ENCODE results near the gene PARD3B. TPM values are rescaled to one million over a fixed set of nuclear protein-coding genes. Genes with fewer than 3 reads are reported as not detected.

The PARD3B gene
- total and polyA plus RNA-seq, 3 donors from 2014 or later, result 14.6 to 36.8 (median 29.6) TPM

DNA sequence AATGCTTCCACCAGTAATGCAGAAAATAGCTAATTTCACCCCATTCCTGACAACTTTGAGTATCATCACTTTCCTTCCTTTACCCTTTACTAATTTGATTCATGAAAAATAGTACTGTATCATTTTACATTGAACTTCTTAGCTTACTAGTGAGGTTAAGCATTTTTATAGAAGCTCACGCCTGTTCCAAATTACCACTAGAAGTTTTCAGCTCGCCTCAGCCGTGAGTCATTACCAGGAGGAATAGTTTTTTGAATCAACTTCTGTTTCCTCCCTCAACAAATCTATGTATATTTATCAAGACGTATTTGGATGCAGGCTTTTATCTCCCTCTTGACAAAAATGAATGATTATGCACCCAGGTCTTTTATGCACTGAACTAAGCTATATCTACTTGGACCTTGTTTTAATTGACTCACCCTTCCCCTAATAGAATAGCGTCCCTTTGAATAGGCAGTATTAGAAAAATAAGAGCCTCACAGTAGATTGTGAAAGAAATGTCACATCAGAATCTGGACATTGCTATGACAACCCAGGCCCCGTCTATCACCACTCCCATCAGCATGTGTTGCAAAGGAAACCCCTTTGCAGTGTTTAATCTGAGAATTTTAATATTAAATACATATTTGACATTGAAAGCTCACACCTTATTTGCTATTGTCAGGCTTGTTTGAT is 929.6 kb downstream of the PARD3B start:
- Histone ChIP-seq H3K36me3 (ENCODE audit: low read depth, missing control alignments) (no peaks in the 10 kb centered on the region), H3K4me3 (no peak overlapping the region), H3K27ac (no peak overlapping the region), H3K9me3 (no peaks in the 10 kb centered on the region), H3K27me3 (no peaks in the 10 kb centered on the region), H3K4me1 (no peaks in the 10 kb centered on the region)
- intact Hi-C loops (cut with DNase I; ENCODE audit: low total_unique reads), result no loop called here
- TF ChIP-seq, protein P1, sequence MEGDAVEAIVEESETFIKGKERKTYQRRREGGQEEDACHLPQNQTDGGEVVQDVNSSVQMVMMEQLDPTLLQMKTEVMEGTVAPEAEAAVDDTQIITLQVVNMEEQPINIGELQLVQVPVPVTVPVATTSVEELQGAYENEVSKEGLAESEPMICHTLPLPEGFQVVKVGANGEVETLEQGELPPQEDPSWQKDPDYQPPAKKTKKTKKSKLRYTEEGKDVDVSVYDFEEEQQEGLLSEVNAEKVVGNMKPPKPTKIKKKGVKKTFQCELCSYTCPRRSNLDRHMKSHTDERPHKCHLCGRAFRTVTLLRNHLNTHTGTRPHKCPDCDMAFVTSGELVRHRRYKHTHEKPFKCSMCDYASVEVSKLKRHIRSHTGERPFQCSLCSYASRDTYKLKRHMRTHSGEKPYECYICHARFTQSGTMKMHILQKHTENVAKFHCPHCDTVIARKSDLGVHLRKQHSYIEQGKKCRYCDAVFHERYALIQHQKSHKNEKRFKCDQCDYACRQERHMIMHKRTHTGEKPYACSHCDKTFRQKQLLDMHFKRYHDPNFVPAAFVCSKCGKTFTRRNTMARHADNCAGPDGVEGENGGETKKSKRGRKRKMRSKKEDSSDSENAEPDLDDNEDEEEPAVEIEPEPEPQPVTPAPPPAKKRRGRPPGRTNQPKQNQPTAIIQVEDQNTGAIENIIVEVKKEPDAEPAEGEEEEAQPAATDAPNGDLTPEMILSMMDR (IDR thresholded peaks at IDR 0.05), result no peak
- TF ChIP-seq POLR2A (IDR thresholded peaks at IDR 0.05), result no peak
- WGBS, 2 donors, result 86 to 90% methylated on average over 6 of the region's 6 CpGs
- no peak for DNase-seq

DNA sequence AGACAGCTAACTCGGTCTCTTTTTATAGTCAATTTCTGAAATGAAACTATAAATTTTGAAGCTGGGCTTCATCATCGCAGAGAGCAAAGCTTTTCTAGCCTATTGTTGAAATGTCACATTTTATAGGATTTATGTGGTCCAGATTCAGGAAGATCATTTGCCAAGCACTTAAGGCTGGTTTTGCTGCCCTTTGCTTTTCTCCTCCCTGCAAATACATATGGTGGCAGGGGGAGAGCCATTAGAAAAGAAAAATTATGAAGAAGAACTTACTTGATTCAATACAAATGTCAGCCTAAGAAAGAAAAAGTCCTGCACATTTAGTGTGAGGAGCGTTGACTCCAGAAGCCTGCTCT is 930.1 kb downstream of the PARD3B start:
- intact Hi-C loops (cut with DNase I; ENCODE audit: low total_unique reads), result no loop called here
- 90 to 94% methylated on average over 3 of the region's 3 CpGs for WGBS, 2 donors
- TF ChIP-seq, protein P1 (IDR thresholded peaks at IDR 0.05), result no peak
- no peak for TF ChIP-seq POLR2A (IDR thresholded peaks at IDR 0.05)

DNA sequence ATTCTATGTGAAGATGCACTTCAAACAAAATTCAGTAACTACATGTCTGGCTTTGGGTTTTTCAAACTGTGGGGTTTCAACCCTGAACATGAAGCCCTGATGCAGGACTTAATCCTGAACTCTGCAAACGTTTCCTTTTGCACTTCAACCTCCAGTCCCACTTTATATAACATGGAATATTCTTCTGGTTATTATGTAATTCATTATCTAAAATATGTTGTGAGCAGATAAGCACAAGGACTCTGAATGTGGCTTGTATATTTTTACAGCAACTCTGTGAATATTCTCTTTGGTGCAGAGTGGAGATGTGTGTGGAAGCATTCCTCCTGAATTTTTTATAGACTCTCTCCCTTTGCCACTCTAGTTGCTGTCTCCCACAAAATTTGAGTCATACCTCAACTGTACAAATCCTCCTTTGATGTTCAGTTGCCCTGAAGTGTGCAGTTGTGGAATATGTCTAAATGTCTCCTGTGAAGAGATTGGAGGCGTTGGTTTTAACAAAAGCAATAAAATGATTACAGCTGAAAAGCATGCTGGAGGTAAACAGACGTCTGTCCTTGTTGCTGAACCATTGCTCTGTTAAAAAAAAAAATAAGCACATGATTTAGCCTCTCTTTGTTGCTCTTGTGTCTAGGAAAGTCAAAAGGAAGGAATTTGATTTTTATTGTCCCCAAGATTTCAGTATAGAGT is 931.9 kb downstream of the PARD3B start:
- no peak for TF ChIP-seq POLR2A (IDR thresholded peaks at IDR 0.05)
- TF ChIP-seq, protein P1 (IDR thresholded peaks at IDR 0.05), result no peak
- 42 to 55% methylated on average over 3 of the region's 3 CpGs for WGBS, 2 donors
- intact Hi-C loops (cut with DNase I; ENCODE audit: low total_unique reads), result no loop called here
- Histone ChIP-seq H3K27ac (no peak overlapping the region), H3K9me3 (no peaks in the 10 kb centered on the region), H3K36me3 (ENCODE audit: low read depth, missing control alignments) (no peaks in the 10 kb centered on the region), H3K4me1 (no peaks in the 10 kb centered on the region), H3K4me3 (no peak overlapping the region), H3K27me3 (no peaks in the 10 kb centered on the region)
- no peak for DNase-seq

More for the DNA sequence above, 930.1 kb downstream of the PARD3B start:
- no peaks in the 10 kb centered on the region for H3K4me1 ChIP-seq
- H3K27ac ChIP-seq, result no peak overlapping the region
- H3K27me3 ChIP-seq, result no peaks in the 10 kb centered on the region
- H3K36me3 ChIP-seq (ENCODE audit: low read depth, missing control alignments), result no peaks in the 10 kb centered on the region
- no peak for DNase-seq
- H3K9me3 ChIP-seq, result no peaks in the 10 kb centered on the region
- no peak overlapping the region for H3K4me3 ChIP-seq

DNA sequence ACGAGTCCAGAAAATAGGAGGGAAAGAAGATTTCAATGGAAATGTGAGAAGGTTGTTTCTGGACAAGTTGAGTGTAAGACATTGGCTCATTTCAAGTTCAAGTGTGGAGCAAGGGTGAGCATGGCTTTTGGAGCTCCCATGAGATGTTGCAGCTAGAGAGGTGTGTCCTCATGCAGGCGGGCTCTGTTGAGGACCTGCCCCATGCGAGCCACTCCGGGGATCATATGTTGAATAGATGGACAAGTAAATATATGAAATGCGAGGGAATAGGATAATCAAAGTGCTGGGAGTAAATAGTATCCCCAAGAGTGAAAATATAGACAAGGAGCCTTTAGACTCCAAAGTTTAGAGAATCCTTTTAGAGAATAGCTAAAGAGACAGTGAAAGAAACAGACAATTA is 936.6 kb downstream of the PARD3B start:
- no peak for DNase-seq
- no peak overlapping the region for H3K4me3 ChIP-seq
- WGBS, 2 donors, result 90 to 94% methylated on average over 5 of the region's 5 CpGs
- no peaks in the 10 kb centered on the region for H3K27me3 ChIP-seq
- no peaks in the 10 kb centered on the region for H3K9me3 ChIP-seq
- no peaks in the 10 kb centered on the region for H3K36me3 ChIP-seq (ENCODE audit: low read depth, missing control alignments)
- intact Hi-C loops (cut with DNase I; ENCODE audit: low total_unique reads), result no loop called here
- no peak for TF ChIP-seq POLR2A (IDR thresholded peaks at IDR 0.05)
- TF ChIP-seq, protein P1 (IDR thresholded peaks at IDR 0.05), result no peak
- no peak overlapping the region for H3K27ac ChIP-seq
- no peaks in the 10 kb centered on the region for H3K4me1 ChIP-seq
